Right hindlimb (tissue), 1 donor: Measurements from ENCODE around the gene RNF214.

Experiments used
- DNase-seq: peaks from one replicate; pipeline ENCODE4 v3.0.0-alpha.2; 2018

RNF214 gene

GRCh38 chr11:117217141-117218084 is 15.1 kb upstream of the RNF214 start:
- DNase-seq = peak; percentile 25

GRCh38 chr11:117218133-117218915 is 14.1 kb upstream of the RNF214 start:
- DNase-seq = peak; percentile 55

DNA sequence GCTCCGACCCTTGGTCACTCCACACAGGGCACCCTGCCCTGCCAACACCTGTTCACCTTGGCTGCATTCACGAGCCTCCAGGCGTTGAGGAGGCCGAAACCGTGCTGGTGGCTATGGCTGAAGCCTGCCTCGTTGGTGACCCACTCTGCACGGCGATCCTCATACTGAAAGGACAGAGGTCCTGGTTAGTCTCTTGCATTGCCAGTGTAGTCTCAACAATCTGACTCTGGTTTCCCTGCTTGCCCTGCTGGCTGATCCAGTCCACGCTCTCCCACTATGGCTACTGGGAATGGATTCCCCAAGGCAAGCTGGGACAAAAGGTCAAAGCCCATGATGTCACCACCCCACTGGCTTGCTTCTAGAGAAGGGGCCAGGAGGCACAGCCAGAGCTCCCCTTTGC is 13.5 kb upstream of the RNF214 start:
- peak; percentile 9 for DNase-seq

GRCh38 chr11:117219455-117219854 is 13.0 kb upstream of the RNF214 start:
- DNase-seq = peak; percentile 12

- no peak for DNase-seq
These were observed 12.5 kb upstream of the RNF214 start for GRCh38 chr11:117219995-117220394.

DNA sequence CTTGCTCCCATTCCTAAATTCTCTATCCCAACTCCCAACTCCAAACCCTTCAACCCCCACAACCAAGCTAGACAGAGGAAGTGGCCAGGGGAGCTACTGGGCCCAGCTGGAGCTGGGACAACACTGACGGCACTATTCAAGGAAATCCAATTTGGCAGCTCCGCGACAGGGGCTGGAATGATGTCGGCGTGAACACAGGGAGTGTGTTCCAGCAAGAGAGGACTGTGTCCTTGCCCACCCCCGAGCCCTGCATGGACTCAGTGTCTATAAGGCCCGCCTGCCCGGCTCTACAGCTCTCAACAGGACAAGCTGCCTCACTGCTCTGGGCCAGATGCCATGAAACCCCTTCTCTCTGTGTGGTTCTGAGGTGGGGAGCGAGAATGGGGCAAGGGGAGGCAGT is 11.9 kb upstream of the RNF214 start:
- peak; percentile 86 for DNase-seq

DNA sequence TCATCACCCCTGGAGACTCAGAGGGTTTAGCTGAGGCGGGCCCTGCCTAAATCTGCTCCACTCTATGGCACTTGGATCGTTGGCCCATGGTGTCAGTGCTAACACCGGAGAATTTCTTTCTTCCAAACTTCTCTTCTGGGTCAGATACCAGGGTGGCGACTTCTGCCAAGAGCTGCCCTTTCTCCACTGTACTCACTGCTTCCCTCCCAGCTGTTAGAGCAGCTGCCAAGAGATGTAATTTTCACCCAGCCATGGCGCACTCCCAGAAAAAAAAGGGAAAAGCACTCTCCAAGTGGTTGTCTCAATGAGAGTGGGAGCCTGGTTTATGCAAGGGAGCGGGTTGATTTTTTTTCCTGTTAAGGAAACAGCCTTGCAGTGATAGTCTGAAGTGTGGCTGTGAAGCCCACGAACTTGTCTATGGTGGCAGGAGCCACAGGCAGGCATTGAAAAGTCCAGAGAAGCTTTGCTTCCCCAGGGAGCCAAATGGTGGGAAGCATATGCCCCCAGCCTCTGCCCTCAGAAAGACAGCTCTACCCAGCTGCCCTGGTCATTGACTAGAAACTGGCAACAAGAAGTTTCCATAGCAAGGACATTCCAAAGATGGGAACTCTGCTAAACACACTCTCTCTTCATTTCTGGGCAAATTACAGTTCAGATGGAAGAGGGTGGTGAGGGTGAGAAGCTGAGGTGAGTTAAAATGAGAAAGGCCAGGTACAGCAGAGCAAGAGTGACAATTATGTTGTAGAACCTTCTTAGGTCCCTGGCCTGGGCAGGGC is 11.3 kb upstream of the RNF214 start:
- DNase-seq = peak; percentile 85

DNA sequence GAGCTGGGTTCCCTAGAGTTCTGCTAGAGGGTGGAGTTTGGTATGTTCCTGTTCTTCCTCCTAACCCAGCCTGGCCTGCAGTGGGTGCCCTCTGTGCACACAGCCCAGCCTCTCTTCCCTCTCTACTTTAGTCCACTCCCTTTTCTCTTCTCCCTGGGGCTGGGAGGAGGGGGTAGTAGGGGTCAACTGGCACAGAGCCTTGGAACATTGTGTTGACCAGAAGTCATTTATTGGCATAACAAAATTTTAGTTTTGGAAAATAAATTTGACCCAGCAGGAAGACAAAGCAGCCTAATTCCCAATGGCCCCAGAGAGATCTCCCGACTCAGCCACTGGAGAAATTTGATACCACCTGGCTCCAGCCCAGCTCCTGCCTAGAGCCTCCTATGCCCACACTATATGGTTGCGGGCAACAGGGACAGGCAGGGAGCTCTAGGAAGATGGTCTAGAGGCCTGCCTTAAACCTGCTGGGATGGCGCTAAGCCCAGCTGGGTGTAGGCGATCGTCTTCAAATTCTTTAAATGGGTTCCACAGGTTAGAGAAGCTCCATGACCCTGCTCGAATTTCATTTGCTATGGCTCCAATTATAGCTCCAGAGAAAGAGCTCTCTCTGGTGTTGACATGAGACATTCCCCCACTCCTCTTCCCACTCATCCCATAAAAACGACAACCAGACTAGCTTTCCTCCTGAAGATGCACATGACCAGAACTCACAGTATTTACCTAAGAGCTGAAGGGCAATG is 10.5 kb upstream of the RNF214 start:
- peak; percentile 89 for DNase-seq

- no peak for DNase-seq
These were observed 9.3 kb upstream of the RNF214 start for GRCh38 chr11:117222991-117223740.

DNA sequence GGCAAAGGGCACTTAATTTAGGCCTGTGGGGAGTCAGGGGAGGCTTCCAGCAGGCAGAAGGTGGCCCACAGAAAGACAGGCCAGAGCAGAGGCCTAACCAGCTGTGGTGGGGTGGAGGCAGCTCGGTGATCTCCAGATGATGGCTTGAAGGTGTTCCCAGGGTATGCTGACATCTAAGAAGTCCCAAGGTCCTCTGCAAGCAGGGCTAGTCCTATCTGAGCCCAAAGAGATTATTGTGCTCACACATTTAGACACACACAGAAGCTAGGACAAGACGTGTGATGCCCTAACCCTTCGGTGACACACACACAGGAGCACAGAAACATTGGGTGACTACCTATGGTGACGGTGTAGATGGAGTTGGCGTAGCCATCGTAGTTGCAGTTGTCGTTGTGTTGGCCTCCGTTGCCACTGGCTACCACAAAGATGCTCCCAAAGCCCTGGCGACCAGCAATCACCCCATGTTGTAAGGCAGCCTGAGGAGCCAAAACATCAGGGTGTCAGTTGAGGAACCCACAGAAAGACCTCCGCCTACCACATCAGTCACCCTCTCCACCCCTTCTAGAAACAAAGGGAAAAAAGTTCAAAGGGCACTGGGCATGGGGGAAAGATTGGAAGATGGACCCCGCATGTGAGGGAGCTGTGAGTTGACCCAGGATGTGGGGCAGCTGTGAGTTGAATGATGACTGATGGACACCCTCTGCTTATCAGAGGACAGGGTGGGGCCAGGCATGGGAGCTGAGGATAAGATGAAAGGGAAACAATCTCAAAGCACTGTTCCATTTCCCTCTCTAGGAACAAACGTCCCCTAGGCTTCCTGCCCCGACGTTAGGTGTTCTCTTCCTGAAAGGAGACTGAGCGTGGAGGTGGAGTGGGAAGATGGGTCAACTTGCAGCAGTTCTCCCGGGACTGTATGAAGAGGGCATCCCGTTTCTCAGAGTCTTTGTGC is 8.5 kb upstream of the RNF214 start:
- DNase-seq = no peak

DNA sequence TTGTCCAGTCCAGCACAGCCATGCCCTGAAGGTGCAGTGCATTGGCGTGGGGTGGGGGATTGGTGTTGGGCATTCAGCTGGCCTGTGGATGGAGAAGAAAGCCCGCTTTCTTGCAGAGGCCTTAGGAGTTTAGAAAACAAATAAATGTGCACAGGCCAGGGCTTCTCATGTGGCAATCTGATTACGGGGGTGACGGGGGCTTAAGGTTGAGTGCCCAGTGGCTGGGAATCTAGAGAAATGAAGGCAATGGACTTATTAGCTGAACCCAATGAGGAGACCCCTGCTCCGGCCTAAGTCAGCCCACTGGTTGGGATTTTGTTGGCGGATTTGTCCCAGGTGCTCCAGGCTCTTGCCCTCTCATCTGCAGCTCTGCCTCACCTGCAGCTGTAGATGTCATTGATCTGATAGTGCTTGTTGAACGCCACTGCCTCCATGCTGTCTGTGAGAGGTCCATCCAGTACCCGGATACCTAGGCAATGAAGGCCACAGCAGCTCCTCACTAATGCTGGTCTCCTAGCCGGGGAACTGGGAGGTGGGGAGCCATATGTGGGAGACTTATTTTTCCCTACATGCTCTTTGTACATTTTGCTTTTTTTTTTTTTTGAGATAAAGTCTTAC is 6.8 kb upstream of the RNF214 start:
- DNase-seq = peak; percentile 9

DNA sequence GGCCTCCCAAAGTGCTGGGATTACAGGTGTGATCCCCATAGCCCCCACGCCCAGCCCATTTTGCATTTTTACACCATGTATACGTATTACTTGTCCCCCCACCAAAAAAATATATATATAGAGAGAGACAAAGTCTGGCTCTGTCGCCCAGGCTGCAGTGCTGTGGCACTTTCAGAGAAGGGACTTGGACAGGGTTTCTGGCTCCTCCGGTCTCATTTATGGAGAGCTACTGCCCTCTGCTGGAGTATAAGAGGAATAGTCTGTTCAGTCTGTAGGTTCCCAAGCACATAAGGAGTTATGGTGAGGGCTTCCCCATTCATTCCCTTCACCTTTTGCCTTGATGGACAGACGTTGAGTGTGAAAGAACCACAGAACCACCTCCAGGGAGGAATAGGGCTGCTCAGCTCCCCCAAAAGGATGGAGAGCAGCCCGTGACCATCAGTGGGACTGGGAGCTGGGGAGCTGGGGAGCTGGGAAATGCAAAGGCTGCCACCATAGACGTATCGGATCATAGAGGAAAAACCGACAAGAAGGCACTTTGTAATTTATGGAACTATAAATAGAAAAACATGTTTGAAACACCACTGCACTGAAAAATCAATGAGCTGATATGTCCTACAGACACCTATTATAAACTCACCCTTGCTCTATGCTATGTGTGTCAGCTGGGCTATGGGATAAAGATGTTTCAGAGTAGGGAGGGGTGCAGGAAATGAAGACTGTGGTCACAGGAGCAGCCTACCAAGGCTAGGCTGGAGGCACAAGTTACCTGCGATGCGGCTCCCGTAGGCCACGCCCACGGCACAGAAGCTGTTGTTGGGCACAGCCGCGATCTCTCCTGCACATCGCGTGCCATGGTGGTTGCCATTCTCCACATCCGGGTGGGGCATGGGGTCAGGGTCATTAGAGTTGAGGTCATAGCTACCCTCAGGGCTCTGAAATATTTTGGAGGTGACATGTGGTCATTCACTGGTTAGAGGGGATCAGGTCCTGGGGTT is 5.8 kb upstream of the RNF214 start:
- peak; percentile 59 for DNase-seq

- no peak for DNase-seq
These were observed 4.4 kb upstream of the RNF214 start for GRCh38 chr11:117228091-117228490.

GRCh38 chr11:117229411-117229810 is 3.1 kb upstream of the RNF214 start:
- peak; percentile 11 for DNase-seq

DNA sequence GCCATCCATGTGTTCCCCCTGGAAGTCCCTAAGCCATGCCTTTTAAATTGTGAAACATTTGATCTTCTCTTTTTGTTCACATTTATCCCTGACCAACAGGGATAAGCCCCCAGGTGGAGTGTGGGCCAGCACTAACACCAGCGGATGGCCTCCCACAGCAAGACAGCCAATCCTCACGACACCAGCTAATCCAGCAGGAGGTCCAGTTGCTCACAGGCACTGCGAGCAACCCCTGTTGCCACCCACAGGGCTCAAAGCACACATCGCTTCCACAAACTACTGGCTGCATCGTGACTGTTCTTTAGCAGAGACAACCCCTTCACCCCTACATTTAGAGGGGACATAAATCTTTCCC is 2.6 kb upstream of the RNF214 start:
- no peak for DNase-seq

GRCh38 chr11:117230286-117230961 is 2.0 kb upstream of the RNF214 start:
- DNase-seq = no peak

DNA sequence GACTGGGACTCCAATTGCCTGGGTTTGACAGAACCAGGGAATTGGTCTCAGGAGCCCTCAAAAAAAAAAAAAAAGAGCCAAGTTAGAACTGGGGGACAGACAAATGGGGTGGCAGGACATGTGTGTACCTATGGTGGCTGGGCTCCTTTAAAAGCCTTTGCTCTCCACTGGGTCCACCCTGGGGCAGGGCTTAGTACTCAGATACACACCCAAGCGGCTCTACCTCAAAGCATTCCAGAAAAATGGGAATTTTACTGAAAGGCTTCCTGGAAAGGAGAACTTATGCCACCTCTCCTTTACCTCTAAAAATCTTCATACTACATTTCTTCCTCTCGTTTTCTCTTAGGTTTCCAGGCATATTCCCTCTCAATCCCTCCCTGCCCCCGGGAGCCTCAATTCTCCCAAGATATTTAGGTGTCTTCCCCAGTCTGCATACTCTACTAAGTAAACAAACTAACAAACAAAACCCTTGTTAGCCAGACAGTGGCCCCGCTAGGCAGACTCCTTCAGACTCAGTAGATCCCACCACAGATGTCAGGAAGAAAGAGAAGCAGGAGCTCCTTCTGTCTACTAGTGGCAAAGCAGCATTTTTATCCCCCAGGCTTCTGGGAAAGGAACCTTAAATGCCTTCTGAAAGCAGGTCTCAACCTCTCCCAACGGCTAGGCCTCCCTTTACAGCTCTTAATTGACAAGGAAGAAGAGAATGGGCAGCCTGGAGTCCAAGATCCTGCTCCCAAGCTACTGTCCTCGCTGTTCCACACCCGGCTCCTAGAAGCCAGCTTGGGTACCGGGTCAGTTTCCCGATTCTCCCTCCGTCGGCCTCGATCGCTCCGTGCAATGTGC is 1.3 kb upstream of the RNF214 start:
- no peak for DNase-seq
